NT2/D1 (cell line): ENCODE results near the gene RELN.

Experiments
- SUZ12 ChIP-seq: IDR thresholded peaks from 2 replicates; pipeline ENCODE4 v1.6.1; 2011; ENCODE audit not compliant: insufficient read length, insufficient read depth; ENCODE audit errors: extremely low read depth
- YY1 ChIP-seq: IDR thresholded peaks from 2 replicates; pipeline ENCODE4 v1.6.1; 2011; ENCODE audit not compliant: insufficient read length, insufficient read depth
- ZNF274 ChIP-seq: IDR thresholded peaks from 2 replicates; pipeline ENCODE4 v1.6.1; 2011; ENCODE audit warnings: mild to moderate bottlenecking, low read depth, low read length

DNA sequence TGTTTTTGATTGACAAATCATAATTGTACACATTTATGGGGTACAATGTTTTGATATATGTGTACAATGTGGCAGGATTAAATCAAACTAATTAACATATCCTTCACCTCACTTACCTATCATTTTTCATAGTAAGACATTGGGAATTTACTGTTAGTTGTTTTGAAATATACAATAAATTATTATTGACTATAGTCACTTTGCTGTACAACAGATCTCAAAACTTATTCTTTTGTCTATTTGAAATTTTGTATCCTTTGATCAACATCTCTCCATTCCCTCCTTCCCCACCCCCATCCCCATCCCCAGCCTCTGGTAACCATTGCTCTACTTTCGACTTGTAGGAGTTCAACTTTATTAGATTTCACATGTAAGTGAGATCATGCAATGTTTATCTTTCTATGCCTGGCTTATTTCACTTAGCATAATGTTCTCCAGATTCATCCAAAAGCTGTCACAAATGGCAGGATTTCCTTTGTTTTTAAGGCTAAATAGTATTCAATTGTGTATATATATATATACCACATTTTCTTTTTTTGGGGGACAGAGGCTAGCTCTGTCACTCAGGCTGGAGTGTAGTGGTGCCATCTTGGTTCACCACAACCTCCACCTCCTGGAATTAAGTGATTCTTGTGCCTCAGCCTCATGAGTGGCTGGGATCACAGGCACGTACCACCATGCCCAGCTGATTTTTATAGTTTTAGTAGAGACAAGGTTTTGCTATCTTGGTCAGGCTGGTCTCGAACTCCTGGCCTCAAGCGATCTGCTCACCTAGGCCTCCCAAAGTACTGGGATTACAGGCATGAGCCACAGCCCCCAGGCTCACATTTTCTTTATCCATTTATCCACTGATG, 520.1 kb downstream of the RELN start:
- TF ChIP-seq ZNF274: no peak
- TF ChIP-seq YY1: no peak
- TF ChIP-seq SUZ12: no peak
